Measurements from ENCODE around the gene EVI5L. TPM values are rescaled to one million over a fixed set of nuclear protein-coding genes. Genes with fewer than 3 reads are reported as not detected.
"Not testable (repeated sequence)": the region's sequence is repeated elsewhere in the genome, so short reads cannot be mapped to it uniquely, and the experiment has no call there.

Gene EVI5L
- total and polyA plus RNA-seq, 9 donors, result 5.1 to 15.9 (median 10.9) TPM

DNA sequence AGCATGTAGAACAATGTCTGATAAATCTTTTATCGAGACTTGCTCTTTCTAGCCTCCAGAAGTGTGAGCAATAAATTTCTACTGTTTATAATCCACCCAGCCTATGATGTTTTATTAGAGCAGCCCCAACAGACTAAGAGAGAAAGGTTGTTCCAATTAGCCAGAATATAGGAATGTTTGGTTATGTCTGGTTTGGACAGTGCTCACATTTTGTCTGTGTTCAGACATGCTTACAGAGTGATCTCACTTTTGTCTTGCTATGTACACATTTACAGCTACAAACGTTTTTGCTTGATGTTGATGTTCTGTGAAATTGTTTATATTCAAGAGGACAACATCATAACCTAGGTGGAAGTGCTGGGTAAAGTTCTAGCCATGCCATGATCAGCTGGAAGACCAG lies 18.0 kb upstream of the EVI5L start:
- no peaks in the 10 kb centered on the region for H3K36me3 ChIP-seq
- no peaks in the 10 kb centered on the region for H3K4me1 ChIP-seq (ENCODE audit: insufficient read depth)
- H3K4me3 ChIP-seq, result no peak overlapping the region
- DNase-seq, result no peak
- intact Hi-C loops (cut with DNase I), result no loop called here
- no peaks in the 10 kb centered on the region for H3K27me3 ChIP-seq
- no peak for TF ChIP-seq EP300 (IDR thresholded peaks at IDR 0.05)
- TF ChIP-seq, protein P1, sequence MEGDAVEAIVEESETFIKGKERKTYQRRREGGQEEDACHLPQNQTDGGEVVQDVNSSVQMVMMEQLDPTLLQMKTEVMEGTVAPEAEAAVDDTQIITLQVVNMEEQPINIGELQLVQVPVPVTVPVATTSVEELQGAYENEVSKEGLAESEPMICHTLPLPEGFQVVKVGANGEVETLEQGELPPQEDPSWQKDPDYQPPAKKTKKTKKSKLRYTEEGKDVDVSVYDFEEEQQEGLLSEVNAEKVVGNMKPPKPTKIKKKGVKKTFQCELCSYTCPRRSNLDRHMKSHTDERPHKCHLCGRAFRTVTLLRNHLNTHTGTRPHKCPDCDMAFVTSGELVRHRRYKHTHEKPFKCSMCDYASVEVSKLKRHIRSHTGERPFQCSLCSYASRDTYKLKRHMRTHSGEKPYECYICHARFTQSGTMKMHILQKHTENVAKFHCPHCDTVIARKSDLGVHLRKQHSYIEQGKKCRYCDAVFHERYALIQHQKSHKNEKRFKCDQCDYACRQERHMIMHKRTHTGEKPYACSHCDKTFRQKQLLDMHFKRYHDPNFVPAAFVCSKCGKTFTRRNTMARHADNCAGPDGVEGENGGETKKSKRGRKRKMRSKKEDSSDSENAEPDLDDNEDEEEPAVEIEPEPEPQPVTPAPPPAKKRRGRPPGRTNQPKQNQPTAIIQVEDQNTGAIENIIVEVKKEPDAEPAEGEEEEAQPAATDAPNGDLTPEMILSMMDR (IDR thresholded peaks at IDR 0.05), result no peak
- TF ChIP-seq POLR2A (IDR thresholded peaks at IDR 0.05), result no peak
- peaks cover 0 to 7% of the 10 kb centered on the region in 2 donors for H3K9me3 ChIP-seq
- H3K27ac ChIP-seq, result no peak overlapping the region
- 44 to 47% (median 44%) methylated on average over 2 of the region's 2 CpGs for WGBS, 3 donors

DNA sequence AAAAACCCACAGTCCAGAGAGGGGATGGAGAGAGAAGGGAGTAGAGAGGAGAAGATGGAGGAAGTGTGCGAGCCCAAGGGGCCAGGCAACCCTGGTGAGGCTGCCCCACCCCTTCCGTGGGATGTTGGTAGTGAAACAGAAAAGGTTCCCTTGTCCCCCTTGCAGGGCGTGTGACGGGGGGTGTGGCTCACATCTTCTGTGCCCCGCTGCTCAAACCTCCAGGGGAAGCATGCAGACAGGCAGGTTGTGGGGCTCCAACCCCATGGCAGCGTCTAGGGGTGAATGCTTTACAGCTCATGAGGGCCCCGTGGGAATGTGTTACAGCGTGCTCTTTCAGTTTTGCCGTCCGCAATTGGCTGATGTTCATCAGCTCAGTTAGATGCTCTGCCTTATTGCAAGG lies 14.7 kb upstream of the EVI5L start:
- 51 to 65% (median 62%) methylated on average over 10 of the region's 10 CpGs for WGBS, 3 donors
- no peaks in the 10 kb centered on the region for H3K27me3 ChIP-seq
- no peaks in the 10 kb centered on the region for H3K4me1 ChIP-seq (ENCODE audit: insufficient read depth)
- no peak overlapping the region for H3K27ac ChIP-seq
- DNase-seq, result no peak
- intact Hi-C loops (cut with DNase I), result no loop called here
- no peaks in the 10 kb centered on the region for H3K36me3 ChIP-seq
- TF ChIP-seq, protein P1 (IDR thresholded peaks at IDR 0.05), result no peak
- TF ChIP-seq EP300 (IDR thresholded peaks at IDR 0.05), result no peak
- no peak for TF ChIP-seq POLR2A (IDR thresholded peaks at IDR 0.05)
- H3K4me3 ChIP-seq, result no peak overlapping the region
- peaks cover 0 to 12% of the 10 kb centered on the region in 2 donors for H3K9me3 ChIP-seq

GRCh38 chr19:7816040-7816439 lies 14.0 kb upstream of the EVI5L start:
- H3K36me3 ChIP-seq; intact Hi-C loops (cut with DNase I); DNase-seq; H3K27me3 ChIP-seq; H3K27ac ChIP-seq; H3K4me1 ChIP-seq (ENCODE audit: insufficient read depth); H3K4me3 ChIP-seq: not testable (repeated sequence)
- H3K9me3 ChIP-seq, result peaks cover 0 to 12% of the 10 kb centered on the region in 2 donors
- WGBS, 3 donors, result 87 to 96% (median 93%) methylated on average over 3 of the region's 3 CpGs

DNA sequence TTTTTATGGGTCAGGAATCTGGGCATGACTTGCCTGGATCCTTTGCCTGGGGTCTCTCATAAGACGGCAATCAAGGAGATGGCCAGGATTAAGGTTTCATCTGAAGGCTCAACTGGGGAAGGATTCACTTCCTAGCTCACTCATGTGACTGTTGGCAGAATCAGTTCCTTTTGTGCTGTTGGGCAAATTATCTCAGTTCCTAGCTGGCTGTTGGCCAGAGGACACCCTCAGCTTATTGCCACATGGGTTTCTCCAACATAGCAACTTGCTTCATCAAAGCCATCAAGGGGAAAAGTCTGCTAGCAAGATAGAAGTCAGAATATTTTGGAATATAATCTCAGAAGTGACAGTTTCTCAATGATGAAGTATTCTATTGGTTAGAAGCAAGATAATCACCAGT lies 12.2 kb upstream of the EVI5L start:
- no peaks in the 10 kb centered on the region for H3K36me3 ChIP-seq
- TF ChIP-seq POLR2A (IDR thresholded peaks at IDR 0.05), result no peak
- TF ChIP-seq, protein P1 (IDR thresholded peaks at IDR 0.05), result no peak
- intact Hi-C loops (cut with DNase I), result no loop called here
- H3K4me3 ChIP-seq, result no peak overlapping the region
- WGBS, 3 donors, result 85 to 97% (median 91%) methylated on average over 1 of the region's 1 CpG
- no peaks in the 10 kb centered on the region for H3K27me3 ChIP-seq
- peaks cover 0 to 8% of the 10 kb centered on the region in 2 donors for H3K9me3 ChIP-seq
- no peak overlapping the region for H3K27ac ChIP-seq
- no peak for DNase-seq
- H3K4me1 ChIP-seq (ENCODE audit: insufficient read depth), result no peaks in the 10 kb centered on the region

DNA sequence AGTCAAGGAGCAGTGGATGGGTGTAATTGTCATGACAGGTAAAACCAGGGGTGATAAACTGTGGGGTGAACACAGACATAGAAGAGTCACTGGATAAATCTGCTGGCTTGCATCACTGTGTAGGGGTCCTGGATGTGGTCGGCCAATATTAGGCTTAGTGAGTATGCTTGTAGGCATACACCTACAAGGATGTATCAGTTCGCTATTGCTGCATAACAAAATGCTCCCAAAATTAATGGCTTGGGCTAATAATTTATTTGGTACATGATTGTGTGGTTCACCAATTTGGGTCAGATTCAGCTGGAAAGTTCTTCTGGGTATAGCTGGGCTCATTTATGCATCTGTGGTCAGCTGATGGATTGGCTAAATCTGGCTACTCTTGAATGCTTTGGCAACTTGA lies 11.2 kb upstream of the EVI5L start:
- no peak for DNase-seq
- no peak overlapping the region for H3K27ac ChIP-seq
- H3K4me1 ChIP-seq (ENCODE audit: insufficient read depth), result no peaks in the 10 kb centered on the region
- intact Hi-C loops (cut with DNase I), result no loop called here
- H3K36me3 ChIP-seq, result no peaks in the 10 kb centered on the region
- 67 to 80% (median 73%) methylated on average over 2 of the region's 2 CpGs for WGBS, 3 donors
- no peak overlapping the region for H3K4me3 ChIP-seq
- no peaks in the 10 kb centered on the region for H3K27me3 ChIP-seq
- TF ChIP-seq POLR2A (IDR thresholded peaks at IDR 0.05), result no peak
- TF ChIP-seq, protein P1 (IDR thresholded peaks at IDR 0.05), result no peak
- no peak for TF ChIP-seq EP300 (IDR thresholded peaks at IDR 0.05)
- H3K9me3 ChIP-seq, result peaks cover 0 to 7% of the 10 kb centered on the region in 2 donors
